Heart right ventricle (tissue), 16 donors: Measurements from ENCODE around the gene FKBP11. TPM values are rescaled to one million over a fixed set of nuclear protein-coding genes. Genes with fewer than 3 reads are reported as not detected.

Source experiments
- ATAC-seq, 8 donors: fragments of 200-7000 bp; cut with Tn5 transposase; one replicate each; pipeline ENCODE4 v1.9.1; 2020; ENCODE audit warnings: mild to moderate bottlenecking in 8 of 8, moderate library complexity in 8 of 8, moderate number of reproducible peaks in 1 of 8
- DNase-seq, 2 donors: peaks; one replicate each; pipeline ENCODE4 v3.0.0-alpha.2; 2020
- H3K27ac ChIP-seq, 10 donors: fragments of 200-600 bp; sonication (generic) in 2 of 10; one replicate each; pipeline versions ENCODE4 v1.5.0 to v1.8.0; 2020 to 2022; ENCODE audit warnings: mild to moderate bottlenecking in 3 of 10
- H3K27me3 ChIP-seq, 7 donors: fragments of 200-600 bp; one replicate each; pipeline ENCODE4 v1.8.0; 2021 to 2022; ENCODE audit warnings: mild to moderate bottlenecking in 2 of 7
- H3K36me3 ChIP-seq, 9 donors: fragments of 200-600 bp; sonication (generic) in 1 of 9; one replicate each; pipeline versions ENCODE4 v1.5.0 to v1.8.0; 2020 to 2022; ENCODE audit warnings: mild to moderate bottlenecking in 2 of 9
- H3K4me1 ChIP-seq, 9 donors: fragments of 200-600 bp; sonication (generic) in 1 of 9; one replicate each; pipeline versions ENCODE4 v1.5.0 to v1.8.0; 2020 to 2022; ENCODE audit warnings: mild to moderate bottlenecking in 4 of 9
- H3K4me3 ChIP-seq, 10 donors: fragments of 200-600 bp; sonication (generic) in 2 of 10; one replicate each; pipeline versions ENCODE4 v1.5.0 to v1.8.0; 2020 to 2022; ENCODE audit warnings: mild to moderate bottlenecking in 7 of 10, moderate library complexity in 2 of 10
- H3K9me3 ChIP-seq, 11 donors: fragments of 200-600 bp in 10 of 11; sonication (generic) in 2 of 11; one replicate each; pipeline versions ENCODE4 v1.5.0 to v1.8.0; 2013 to 2022; ENCODE audit warnings: mild to moderate bottlenecking in 2 of 11, control low read depth in 1 of 11, moderate library complexity in 1 of 11
- CTCF ChIP-seq, 9 donors: fragments of 200-600 bp; sonication (generic) in 2 of 9; IDR thresholded peaks; one replicate each; pipeline versions ENCODE4 v1.5.0 to v1.8.0; 2021 to 2022; ENCODE audit warnings: antibody characterized with exemption in 9 of 9, mild to moderate bottlenecking in 5 of 9, moderate library complexity in 1 of 9
- WGBS, 2 donors: extraction: QIAGEN DNeasy Blood & Tissue Kit; methylation state at CpG; one replicate each; pipeline ENCODE4 v1.1.7; 2013; ENCODE audit warnings: inconsistent platforms in 1 of 2; 5-methylcytosine and 5-hydroxymethylcytosine counted together
- intact Hi-C, 10 donors: fragments of 100-400 bp; cut with DNase I; formaldehyde crosslinking; loops; one replicate each; pipeline versions ENCODE4 v1.11.1 to v1.14.2; 2022
- polyA plus RNA-seq, 2 donors: library from polyadenylated mRNA; stranded (reverse); fragments of 200-250 nt; gene quantifications; one replicate each; pipeline ENCODE4 v1.2.3, GENCODE V29; 2013
- total RNA-seq, 10 donors: library from RNA; stranded (reverse); fragmentation: NEBNext Ultra II Directional in 3 of 10; extraction: Animal tissue kit (Norgen Biotek cat#: 25700) in 3 of 10; gene quantifications; one replicate each; pipeline versions ENCODE4 v1.2.1 to v1.2.4, GENCODE V29; 2021 to 2023
- donor health status: Arrhythmogenic right ventricular cardiomyopathy.
- donor health status: ischemic (EF 13 %, LVEDD 7.1; RV severe dilation, severe dysfunction).
- donor health status: healthy with polysubstance abuse.
- donor health status: DM: no; HTN: yes; CAD: no.
- donor health status: DM: no; HTN: no; CAD: no.
- donor health status: ischemic (EF 25% LVEDD 6.9; RV normal size, moderate dysfunction).
- donor health status: ischemic (EF 25% LVEDD 5.7; RV mildly dilated, moderate dysfunction).
- donor health status: healthy.
- donor health status: DM: yes; HTN: yes; CAD: no.
- donor health status: Ischemic cardiomyopathy.
- donor health status: ischemic (EF 35%, LVEDD 5.7; RV mildly dilated, moderate dysfunction).
- donor health status: nonischemic (EF 11% LVEDD 7.7; RV severe dilation, severe dysfunction).
- donor health status: DM: yes; HTN: yes; CAD: no.
- donor health status: PGD.
- donor health status: ischemic (EF 29% LVEDD 5.4; RV normal size, mild dysfunction).
- donor health status: nonischemic (EF 23%, LVEDD 6.1; RV moderate dilation, normal function).

Gene FKBP11
- total and polyA plus RNA-seq, 12 donors = 1.6 to 30.4 (median 4.0) TPM

- WGBS, 2 donors = 87 to 91% methylated on average over 9 of the region's 9 CpGs
- H3K4me1 ChIP-seq = no peaks in the 10 kb centered on the region
- H3K4me3 ChIP-seq = no peak overlapping the region
- peaks cover 0 to 92% (median 10%) of the 10 kb centered on the region in 9 donors for H3K36me3 ChIP-seq
- H3K27me3 ChIP-seq = no peaks in the 10 kb centered on the region
- intact Hi-C loops = loop anchor here in 3 of 10 donors (10.0 kb wide), 3 partner anchors 51 to 79 kb away; partner anchors contain the start of genes DDX23 (in 1 of the 3) and RND1 (in 1 of the 3)
- H3K9me3 ChIP-seq = no peaks in the 10 kb centered on the region
- DNase-seq (no peak), ATAC-seq (no peak)
- peak overlapping the region in 1 of 10 donors; percentile 50 for H3K27ac ChIP-seq
- no peak for TF ChIP-seq CTCF (IDR thresholded peaks at IDR 0.05)
These were observed 8.5 kb upstream of the FKBP11 start for GRCh38 chr12:48933664-48934311.

GRCh38 chr12:48932878-48933277 lies 7.6 kb upstream of the FKBP11 start:
- Histone ChIP-seq H3K27ac (peak overlapping the region in 1 of 10 donors; percentile 50), H3K9me3 (no peaks in the 10 kb centered on the region), H3K4me1 (no peaks in the 10 kb centered on the region), H3K27me3 (no peaks in the 10 kb centered on the region), H3K4me3 (no peak overlapping the region), H3K36me3 (peaks cover 0 to 88% (median 8%) of the 10 kb centered on the region in 9 donors)
- ATAC-seq (no peak), DNase-seq (no peak)
- intact Hi-C loops = loop anchor here in 3 of 10 donors (10.0 kb wide), 3 partner anchors 52 to 78 kb away; partner anchors contain the start of genes DDX23 (in 1 of the 3) and RND1 (in 1 of the 3)
- no peak for TF ChIP-seq CTCF (IDR thresholded peaks at IDR 0.05)
- WGBS, 2 donors = 86 to 88% methylated on average over 2 of the region's 2 CpGs

GRCh38 chr12:48930475-48930874 lies 5.2 kb upstream of the FKBP11 start:
- peaks cover 0 to 76% (median 8%) of the 10 kb centered on the region in 9 donors for H3K36me3 ChIP-seq
- intact Hi-C loops = loop anchor here in 3 of 10 donors (10.0 kb wide), 3 partner anchors 54 to 76 kb away; partner anchors contain the start of genes DDX23 (in 1 of the 3) and RND1 (in 1 of the 3)
- H3K27ac ChIP-seq = no peak overlapping the region
- H3K4me3 ChIP-seq = no peak overlapping the region
- H3K27me3 ChIP-seq = no peaks in the 10 kb centered on the region
- peaks cover 0 to 5% (median 4%) of the 10 kb centered on the region in 9 donors for H3K4me1 ChIP-seq
- ATAC-seq (no peak), DNase-seq (no peak)
- WGBS, 2 donors = 90 to 92% methylated on average over 4 of the region's 4 CpGs
- no peak for TF ChIP-seq CTCF (IDR thresholded peaks at IDR 0.05)
- H3K9me3 ChIP-seq = no peaks in the 10 kb centered on the region

- TF ChIP-seq CTCF (IDR thresholded peaks at IDR 0.05) = no peak
- 88 to 91% methylated on average over 1 of the region's 1 CpG for whole genome bisulfite sequencing, 2 donors
- Histone ChIP-seq H3K4me3 (no peak overlapping the region), H3K36me3 (peaks cover 0 to 67% (median 8%) of the 10 kb centered on the region in 9 donors), H3K9me3 (no peaks in the 10 kb centered on the region), H3K27ac (no peak overlapping the region), H3K4me1 (peaks cover 0 to 8% (median 4%) of the 10 kb centered on the region in 9 donors), H3K27me3 (no peaks in the 10 kb centered on the region)
- DNase-seq (no peak), ATAC-seq (no peak)
- intact Hi-C loops = loop anchor here in 1 of 10 donors (10.0 kb wide), 1 partner anchor 55 kb away; no protein-coding TSS in a partner anchor
These were observed 4.3 kb upstream of the FKBP11 start for GRCh38 chr12:48929551-48929950.
